GM23338 (cell line): Measurements from ENCODE around the gene IMPA2. TPM values are rescaled to one million over a fixed set of nuclear protein-coding genes. Genes with fewer than 3 reads are reported as not detected.

Experiments used
- ATAC-seq: fragments of 200-7000 bp; cut with Tn5 transposase; 3 replicates; pipeline ENCODE4 v1.9.1; 2020
- DNase-seq: peaks from one replicate; pipeline ENCODE4 v3.0.0-alpha.2; 2015; ENCODE audit warnings: low spot score
- H2AFZ ChIP-seq: fragments of 200-600 bp; sonication (generic); 2 replicates; pipeline ENCODE4 v1.8.0; 2016; ENCODE audit warnings: antibody characterized with exemption, mild to moderate bottlenecking, moderate library complexity
- H3F3A ChIP-seq: fragments of 200-600 bp; sonication (generic); replicated peaks from 2 replicates; pipeline ENCODE4 v1.8.0; 2017; ENCODE audit warnings: antibody characterized with exemption, mixed run types, low read depth
- H3K27ac ChIP-seq: fragments of 200-600 bp; sonication (generic); 2 replicates; pipeline ENCODE4 v1.6.1; 2016; ENCODE audit warnings: low read depth
- H3K27me3 ChIP-seq: fragments of 200-600 bp; sonication (generic); 2 replicates; pipeline ENCODE4 v1.8.0; 2016; ENCODE audit warnings: mild to moderate bottlenecking, mixed run types, moderate library complexity; ENCODE audit not compliant: insufficient read depth
- H3K36me3 ChIP-seq: fragments of 200-600 bp; sonication (generic); 2 replicates; pipeline ENCODE4 v1.8.0; 2016; ENCODE audit warnings: mild to moderate bottlenecking; ENCODE audit not compliant: insufficient read depth
- H3K4me1 ChIP-seq: fragments of 200-600 bp; sonication (generic); 2 replicates; pipeline ENCODE4 v1.8.0; 2016; ENCODE audit warnings: mild to moderate bottlenecking, moderate library complexity; ENCODE audit not compliant: insufficient read depth
- H3K4me2 ChIP-seq: fragments of 200-600 bp; sonication (generic); 2 replicates; pipeline ENCODE4 v1.7.1; 2017; ENCODE audit warnings: mixed run types
- H3K4me3 ChIP-seq: fragments of 200-600 bp; sonication (generic); 2 replicates; pipeline ENCODE4 v1.6.1; 2016; ENCODE audit warnings: mixed run types
- H3K79me2 ChIP-seq: fragments of 200-600 bp; sonication (generic); replicated peaks from 2 replicates; pipeline ENCODE4 v1.8.0; 2017; ENCODE audit warnings: mild to moderate bottlenecking; ENCODE audit not compliant: insufficient read depth
- H3K9me2 ChIP-seq: fragments of 200-600 bp; sonication (generic); 2 replicates; pipeline ENCODE4 v1.8.0; 2017; ENCODE audit not compliant: insufficient read depth
- H4K20me1 ChIP-seq: fragments of 200-600 bp; sonication (generic); replicated peaks from 2 replicates; pipeline ENCODE4 v1.8.0; 2017; ENCODE audit warnings: mild to moderate bottlenecking; ENCODE audit not compliant: insufficient read depth
- H3K27ac Mint-ChIP-seq: 2 replicates; pipeline ENCODE4 v1.8.0; 2020; ENCODE audit warnings: inconsistent platforms, mild to moderate bottlenecking, moderate library complexity, mixed read lengths
- H3K27me3 Mint-ChIP-seq: 3 replicates; pipeline ENCODE4 v1.8.0; 2022; ENCODE audit warnings: low read depth, mild to moderate bottlenecking, moderate library complexity, mixed read lengths, inconsistent platforms; ENCODE audit not compliant: insufficient read depth, poor library complexity
- H3K36me3 Mint-ChIP-seq: 3 replicates; pipeline ENCODE4 v1.8.0; 2021; ENCODE audit warnings: low read depth, mild to moderate bottlenecking, inconsistent platforms, moderate library complexity, mixed read lengths
- H3K4me1 Mint-ChIP-seq: 3 replicates; pipeline ENCODE4 v1.8.0; 2020; ENCODE audit warnings: mild to moderate bottlenecking, inconsistent platforms, mixed read lengths
- H3K4me3 Mint-ChIP-seq: 3 replicates; pipeline ENCODE4 v1.8.0; 2021; ENCODE audit warnings: moderate library complexity, mild to moderate bottlenecking, inconsistent platforms, mixed read lengths
- H3K9me3 Mint-ChIP-seq: 3 replicates; pipeline ENCODE4 v1.8.0; 2020; ENCODE audit warnings: moderate library complexity, mild to moderate bottlenecking, inconsistent platforms, mixed read lengths
- EZH2 ChIP-seq: fragments of 200-600 bp; sonication (generic); IDR thresholded peaks from one replicate; pipeline ENCODE4 v1.8.0; 2017; ENCODE audit warnings: antibody characterized with exemption, mild to moderate bottlenecking, low read depth; ENCODE audit not compliant: unreplicated experiment
- EZH2phosphoT487 ChIP-seq: fragments of 200-600 bp; sonication (generic); IDR thresholded peaks from one replicate; pipeline ENCODE4 v1.8.1; 2018; ENCODE audit warnings: antibody characterized with exemption; ENCODE audit not compliant: unreplicated experiment
- JUNB ChIP-seq: IDR thresholded peaks from one replicate; pipeline ENCODE4 v1.6.1; 2016; ENCODE audit warnings: antibody characterized with exemption; ENCODE audit not compliant: unreplicated experiment
- NANOG ChIP-seq: IDR thresholded peaks from 2 replicates; pipeline ENCODE4 v1.6.1; 2016; ENCODE audit warnings: antibody characterized with exemption, borderline replicate concordance
- POLR2AphosphoS5 ChIP-seq: IDR thresholded peaks from 2 replicates; pipeline ENCODE4 v1.6.1; 2016; ENCODE audit warnings: antibody characterized with exemption, low read depth
- STAT1 ChIP-seq: IDR thresholded peaks from one replicate; pipeline ENCODE4 v1.6.1; 2016; ENCODE audit warnings: antibody characterized with exemption; ENCODE audit not compliant: unreplicated experiment
- ZNF331 ChIP-seq: fragments of 250-450 bp; sonication (Bioruptor Pico); IDR thresholded peaks from 2 replicates; pipeline ENCODE4 v1.5.0; 2020; ENCODE audit warnings: low read depth, mild to moderate bottlenecking, moderate library complexity
- polyA plus RNA-seq: library from polyadenylated mRNA; unstranded; fragments of >200 nt; fragmentation: Nextera tagmentation; extraction: Ambion mirVana; gene quantifications from 2 replicates; pipeline ENCODE4 v1.2.1, GENCODE V29; 2016
- total RNA-seq: library from RNA; depleted of rRNA; stranded (reverse); fragments of >200 nt; shearing (Covaris generic); gene quantifications from 2 replicates; pipeline ENCODE4 v1.2.3, GENCODE V29; 2014
- TF ChIP-seq, protein P1 (sequence below): fragments of 250-450 bp; sonication (Bioruptor Pico); IDR thresholded peaks from 2 replicates; pipeline ENCODE4 v1.5.0; 2020; ENCODE audit warnings: mild to moderate bottlenecking, moderate library complexity

IMPA2 gene
- total and polyA plus RNA-seq, 2 experiments from 2014 or later = 50.4 to 122 TPM

- H3K36me3 ChIP-seq = peaks cover 5% of the 10 kb centered on the region; the same call in 1 of the 2 replicates
- H3K27me3 ChIP-seq = no peaks in the 10 kb centered on the region
- H3K4me1 ChIP-seq = 0 out of 2 replicates have a peak, but pooled peaks cover 4% of the 10 kb centered on the region
- H3K4me1 Mint-ChIP-seq = peaks cover 11% of the 10 kb centered on the region
- H3K4me3 ChIP-seq = no peak overlapping the region
- no peak overlapping the region for H3K4me3 Mint-ChIP-seq
- no peak for TF ChIP-seq EZH2phosphoT487
- TF ChIP-seq JUNB = no peak
- TF ChIP-seq, protein P1, sequence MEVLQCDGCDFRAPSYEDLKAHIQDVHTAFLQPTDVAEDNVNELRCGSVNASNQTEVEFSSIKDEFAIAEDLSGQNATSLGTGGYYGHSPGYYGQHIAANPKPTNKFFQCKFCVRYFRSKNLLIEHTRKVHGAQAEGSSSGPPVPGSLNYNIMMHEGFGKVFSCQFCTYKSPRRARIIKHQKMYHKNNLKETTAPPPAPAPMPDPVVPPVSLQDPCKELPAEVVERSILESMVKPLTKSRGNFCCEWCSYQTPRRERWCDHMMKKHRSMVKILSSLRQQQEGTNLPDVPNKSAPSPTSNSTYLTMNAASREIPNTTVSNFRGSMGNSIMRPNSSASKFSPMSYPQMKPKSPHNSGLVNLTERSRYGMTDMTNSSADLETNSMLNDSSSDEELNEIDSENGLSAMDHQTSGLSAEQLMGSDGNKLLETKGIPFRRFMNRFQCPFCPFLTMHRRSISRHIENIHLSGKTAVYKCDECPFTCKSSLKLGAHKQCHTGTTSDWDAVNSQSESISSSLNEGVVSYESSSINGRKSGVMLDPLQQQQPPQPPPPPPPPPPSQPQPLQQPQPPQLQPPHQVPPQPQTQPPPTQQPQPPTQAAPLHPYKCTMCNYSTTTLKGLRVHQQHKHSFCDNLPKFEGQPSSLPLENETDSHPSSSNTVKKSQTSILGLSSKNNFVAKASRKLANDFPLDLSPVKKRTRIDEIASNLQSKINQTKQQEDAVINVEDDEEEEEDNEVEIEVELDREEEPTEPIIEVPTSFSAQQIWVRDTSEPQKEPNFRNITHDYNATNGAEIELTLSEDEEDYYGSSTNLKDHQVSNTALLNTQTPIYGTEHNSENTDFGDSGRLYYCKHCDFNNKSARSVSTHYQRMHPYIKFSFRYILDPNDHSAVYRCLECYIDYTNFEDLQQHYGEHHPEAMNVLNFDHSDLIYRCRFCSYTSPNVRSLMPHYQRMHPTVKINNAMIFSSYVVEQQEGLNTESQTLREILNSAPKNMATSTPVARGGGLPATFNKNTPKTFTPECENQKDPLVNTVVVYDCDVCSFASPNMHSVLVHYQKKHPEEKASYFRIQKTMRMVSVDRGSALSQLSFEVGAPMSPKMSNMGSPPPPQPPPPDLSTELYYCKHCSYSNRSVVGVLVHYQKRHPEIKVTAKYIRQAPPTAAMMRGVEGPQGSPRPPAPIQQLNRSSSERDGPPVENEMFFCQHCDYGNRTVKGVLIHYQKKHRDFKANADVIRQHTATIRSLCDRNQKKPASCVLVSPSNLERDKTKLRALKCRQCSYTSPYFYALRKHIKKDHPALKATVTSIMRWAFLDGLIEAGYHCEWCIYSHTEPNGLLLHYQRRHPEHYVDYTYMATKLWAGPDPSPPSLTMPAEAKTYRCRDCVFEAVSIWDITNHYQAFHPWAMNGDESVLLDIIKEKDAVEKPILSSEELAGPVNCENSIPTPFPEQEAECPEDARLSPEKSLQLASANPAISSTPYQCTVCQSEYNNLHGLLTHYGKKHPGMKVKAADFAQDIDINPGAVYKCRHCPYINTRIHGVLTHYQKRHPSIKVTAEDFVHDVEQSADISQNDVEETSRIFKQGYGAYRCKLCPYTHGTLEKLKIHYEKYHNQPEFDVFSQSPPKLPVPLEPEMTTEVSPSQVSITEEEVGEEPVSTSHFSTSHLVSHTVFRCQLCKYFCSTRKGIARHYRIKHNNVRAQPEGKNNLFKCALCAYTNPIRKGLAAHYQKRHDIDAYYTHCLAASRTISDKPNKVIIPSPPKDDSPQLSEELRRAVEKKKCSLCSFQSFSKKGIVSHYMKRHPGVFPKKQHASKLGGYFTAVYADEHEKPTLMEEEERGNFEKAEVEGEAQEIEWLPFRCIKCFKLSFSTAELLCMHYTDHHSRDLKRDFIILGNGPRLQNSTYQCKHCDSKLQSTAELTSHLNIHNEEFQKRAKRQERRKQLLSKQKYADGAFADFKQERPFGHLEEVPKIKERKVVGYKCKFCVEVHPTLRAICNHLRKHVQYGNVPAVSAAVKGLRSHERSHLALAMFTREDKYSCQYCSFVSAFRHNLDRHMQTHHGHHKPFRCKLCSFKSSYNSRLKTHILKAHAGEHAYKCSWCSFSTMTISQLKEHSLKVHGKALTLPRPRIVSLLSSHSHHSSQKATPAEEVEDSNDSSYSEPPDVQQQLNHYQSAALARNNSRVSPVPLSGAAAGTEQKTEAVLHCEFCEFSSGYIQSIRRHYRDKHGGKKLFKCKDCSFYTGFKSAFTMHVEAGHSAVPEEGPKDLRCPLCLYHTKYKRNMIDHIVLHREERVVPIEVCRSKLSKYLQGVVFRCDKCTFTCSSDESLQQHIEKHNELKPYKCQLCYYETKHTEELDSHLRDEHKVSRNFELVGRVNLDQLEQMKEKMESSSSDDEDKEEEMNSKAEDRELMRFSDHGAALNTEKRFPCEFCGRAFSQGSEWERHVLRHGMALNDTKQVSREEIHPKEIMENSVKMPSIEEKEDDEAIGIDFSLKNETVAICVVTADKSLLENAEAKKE (CRISPR knock-in tag) = no peak
- no peaks in the 10 kb centered on the region for H3K27me3 Mint-ChIP-seq
- H3F3A ChIP-seq = no peaks in the 10 kb centered on the region
- no peaks in the 10 kb centered on the region for H3K9me3 Mint-ChIP-seq
- H3K27ac ChIP-seq = no peak overlapping the region
- H3K4me2 ChIP-seq = no peak overlapping the region
- no peaks in the 10 kb centered on the region for H4K20me1 ChIP-seq
- no peaks in the 10 kb centered on the region for H3K79me2 ChIP-seq
- DNase-seq = no peak
- 0 out of 2 replicates have a peak overlapping the region, but pooled peaks have one; percentile 20 for H3K27ac Mint-ChIP-seq
- ATAC-seq = no peak
- H2AFZ ChIP-seq = no peak overlapping the region
- no peaks in the 10 kb centered on the region for H3K9me2 ChIP-seq
- peaks cover 38% of the 10 kb centered on the region for H3K36me3 Mint-ChIP-seq
Observed at GRCh38 chr18:12023375-12023774, 42.1 kb downstream of the IMPA2 start.

DNA sequence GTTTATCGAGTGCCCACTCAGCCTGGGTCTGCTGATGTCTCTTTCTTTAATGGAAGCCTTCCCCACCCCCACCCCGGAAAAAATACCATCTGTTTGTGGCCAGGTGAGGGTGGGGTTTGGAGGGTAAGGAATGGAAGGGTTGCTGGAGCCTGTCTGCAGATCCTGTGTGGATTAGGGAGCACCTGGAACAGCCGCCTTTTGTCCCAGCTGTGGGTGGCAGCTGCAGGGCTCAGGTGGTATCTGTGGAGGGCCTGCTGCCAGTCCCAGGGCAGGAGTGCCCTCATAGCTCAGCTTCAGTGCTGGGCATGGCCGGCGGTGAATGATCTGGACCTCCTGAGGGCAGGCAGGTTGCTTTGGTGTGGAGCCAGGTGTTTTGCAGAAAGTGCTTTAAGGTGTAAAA, 45.3 kb downstream of the IMPA2 start:
- peak overlapping the region; percentile 33 for H3K27ac Mint-ChIP-seq
- ATAC-seq = peak; percentile 48; the same call in 2 of the 3 replicates

More for the DNA sequence above, 45.3 kb downstream of the IMPA2 start:
- TF ChIP-seq ZNF331 (CRISPR knock-in tag) (no peak), EZH2 (no peak), NANOG (no peak), STAT1 (no peak), POLR2AphosphoS5 (no peak), EZH2phosphoT487 (no peak)
- Histone ChIP-seq H4K20me1 (no peaks in the 10 kb centered on the region), H3K4me1 (0 out of 2 replicates have a peak, but pooled peaks cover 4% of the 10 kb centered on the region), H3K79me2 (no peaks in the 10 kb centered on the region), H2AFZ (no peak overlapping the region), H3K4me3 (no peak overlapping the region), H3K27me3 (no peaks in the 10 kb centered on the region), H3K36me3 (peaks cover 18% of the 10 kb centered on the region), H3K9me2 (no peaks in the 10 kb centered on the region), H3K27ac (peak overlapping the region; percentile 80; the same call in 1 of the 2 replicates), H3K4me2 (no peak overlapping the region), H3F3A (no peaks in the 10 kb centered on the region)
- Mint-ChIP-seq H3K27me3 (no peaks in the 10 kb centered on the region), H3K36me3 (peaks cover 51% of the 10 kb centered on the region), H3K4me1 (peaks cover 11% of the 10 kb centered on the region), H3K9me3 (no peaks in the 10 kb centered on the region), H3K4me3 (no peak overlapping the region)
- no peak for DNase-seq
